HepG2 (cell line): Measurements from ENCODE around the gene PREX1. TPM values are rescaled to one million over a fixed set of nuclear protein-coding genes. Genes with fewer than 3 reads are reported as not detected.
A peak's percentile ranks its signal among the peaks of the same experiment; 100 is the strongest.

ENCODE experiments used
- ATAC-seq: fragments of 200-7000 bp; cut with Tn5 transposase; 3 replicates; pipeline ENCODE4 v1.9.1; 2020; ENCODE audit warnings: mild to moderate bottlenecking, moderate library complexity
- BruUV-seq: library from RNA; stranded (reverse); fragments of 400-500 nt; replicated peaks from 2 replicates; lab custom pipeline; 2021; lab: Mats Ljungman, UMichigan
- CTCF ChIA-PET: fragments of 300-600 bp; formaldehyde crosslinking; extraction: SDS; loops from one replicate; lab custom pipeline; 2021; ENCODE audit warnings: low total read pairs, inconsistent platforms, low intra/inter-chr PET ratio; lab: Yijun Ruan, JAX
- POLR2A ChIA-PET: fragments of 350-600 bp; sonication (Branson Sonifier 250); formaldehyde crosslinking; loops from one replicate; lab custom pipeline; 2020; ENCODE audit warnings: antibody characterized with exemption, inconsistent platforms; lab: Yijun Ruan, JAX
- DNase-seq: peaks from one replicate; pipeline ENCODE4 v3.0.0-alpha.2; 2015; ENCODE audit warnings: low spot score
- FAIRE-seq: peaks from 3 replicates; lab custom pipeline; 2011; peaks lifted over from hg19 to GRCh38; lab: Jason Lieb, UNC
- H2AFZ ChIP-seq: one replicate; pipeline ENCODE4 v1.6.1; 2011; ENCODE audit warnings: low read length, inconsistent platforms
- H3K27ac ChIP-seq: fragments of 300-600 bp; 3 replicates; pipeline ENCODE4 v1.8.0; 2011; ENCODE audit warnings: mixed run types, mild to moderate bottlenecking, mixed read lengths, low read length, inconsistent platforms; ENCODE audit not compliant: insufficient read depth; ENCODE audit errors: extremely low read length
- H3K27me3 ChIP-seq, 2 experiments: fragments of 200-600 bp in 1 of 2; 2 replicates in 1 of 2; 3 replicates in 1 of 2; pipeline versions ENCODE4 v1.6.0 to v1.8.0; 2011; ENCODE audit warnings: low read length in 2 of 2, mild to moderate bottlenecking in 2 of 2, moderate library complexity in 2 of 2, inconsistent platforms in 1 of 2; ENCODE audit not compliant: insufficient read depth in 2 of 2, control insufficient read depth in 1 of 2
- H3K36me3 ChIP-seq, 2 experiments: fragments of 200-600 bp in 1 of 2; replicated peaks in 1 of 2; 2 replicates in 1 of 2; 3 replicates in 1 of 2; pipeline versions ENCODE4 v1.5.1 to v1.8.0; 2011; ENCODE audit warnings: low read length in 2 of 2, inconsistent platforms in 1 of 2; ENCODE audit not compliant: insufficient read depth in 2 of 2, control insufficient read depth in 1 of 2
- H3K4me1 ChIP-seq: 2 replicates; pipeline ENCODE4 v1.5.1; 2012; ENCODE audit warnings: low read length, inconsistent platforms; ENCODE audit not compliant: insufficient read depth
- H3K4me2 ChIP-seq: 2 replicates; pipeline ENCODE4 v1.6.0; 2011; ENCODE audit warnings: low read depth, low read length, inconsistent platforms
- H3K4me3 ChIP-seq, 3 experiments: fragments of 200-600 bp in 1 of 3; sonication (generic), shearing (Covaris generic) in 1 of 3; replicated peaks in 1 of 3; 2 replicates each; pipeline ENCODE4 v1.5.1; 2011 to 2016; ENCODE audit warnings: low read length in 3 of 3, inconsistent platforms in 2 of 3, low read depth in 2 of 3, mild to moderate bottlenecking in 2 of 3, control low read depth in 1 of 3, mixed read lengths in 1 of 3; ENCODE audit not compliant: insufficient read depth in 1 of 3
- H3K79me2 ChIP-seq: one replicate; pipeline ENCODE4 v1.6.1; 2011; ENCODE audit warnings: low read length, inconsistent platforms; ENCODE audit not compliant: insufficient read depth
- H3K9ac ChIP-seq: 2 replicates; pipeline ENCODE4 v1.6.0; 2011; ENCODE audit warnings: mild to moderate bottlenecking, low read depth, low read length, inconsistent platforms; ENCODE audit not compliant: insufficient read depth
- H3K9me3 ChIP-seq: 2 replicates; pipeline ENCODE4 v1.5.1; 2012; ENCODE audit warnings: mild to moderate bottlenecking, low read length
- H4K20me1 ChIP-seq: 2 replicates; pipeline ENCODE4 v1.6.0; 2011; ENCODE audit warnings: inconsistent platforms, mild to moderate bottlenecking, low read length, moderate library complexity; ENCODE audit not compliant: insufficient read depth
- EED ChIP-seq: sonication (generic); formaldehyde crosslinking; IDR thresholded peaks from 2 replicates; pipeline ENCODE4 v1.5.0; 2020; ENCODE audit warnings: mild to moderate bottlenecking, missing genetic modification reagents
- FLYWCH1 ChIP-seq: sonication (generic); formaldehyde crosslinking; IDR thresholded peaks from 2 replicates; pipeline ENCODE4 v1.8.1; 2023; ENCODE audit warnings: mild to moderate bottlenecking, missing genetic modification reagents
- GATA4 ChIP-seq: sonication (generic); IDR thresholded peaks from 2 replicates; pipeline ENCODE4 v1.6.1; 2016; ENCODE audit warnings: antibody characterized with exemption, low read depth, borderline replicate concordance
- GPBP1L1 ChIP-seq: sonication (generic); formaldehyde crosslinking; IDR thresholded peaks from 2 replicates; pipeline ENCODE4 v1.5.0; 2020; ENCODE audit warnings: mild to moderate bottlenecking, missing genetic modification reagents
- HNRNPK ChIP-seq: fragments of 200-400 bp; formaldehyde crosslinking; IDR thresholded peaks from 2 replicates; pipeline ENCODE4 v1.6.1; 2018; ENCODE audit warnings: low read length, low read depth, moderate library complexity, mild to moderate bottlenecking; ENCODE audit not compliant: poor library complexity, severe bottlenecking
- MTA1 ChIP-seq: sonication (generic); formaldehyde crosslinking; IDR thresholded peaks from 2 replicates; pipeline ENCODE4 v1.4.0; 2020; ENCODE audit warnings: missing genetic modification reagents, mild to moderate bottlenecking, borderline replicate concordance
- ONECUT2 ChIP-seq: sonication (generic); formaldehyde crosslinking; IDR thresholded peaks from 2 replicates; pipeline ENCODE4 v1.4.0; 2020; ENCODE audit warnings: missing genetic modification reagents
- YEATS2 ChIP-seq: sonication (generic); formaldehyde crosslinking; IDR thresholded peaks from 2 replicates; pipeline ENCODE4 v1.4.0; 2020; ENCODE audit warnings: missing genetic modification reagents, borderline replicate concordance
- ZFP36L2 ChIP-seq: sonication (generic); formaldehyde crosslinking; IDR thresholded peaks from 2 replicates; pipeline ENCODE4 v1.4.0; 2020; ENCODE audit warnings: missing genetic modification reagents
- ZHX1 ChIP-seq: sonication (generic); formaldehyde crosslinking; IDR thresholded peaks from 2 replicates; pipeline ENCODE4 v1.8.1; 2022; ENCODE audit warnings: low read depth, mild to moderate bottlenecking, missing genetic modification reagents
- ZNF143 ChIP-seq: sonication (generic); formaldehyde crosslinking; IDR thresholded peaks from 2 replicates; pipeline ENCODE4 v1.4.0; 2020; ENCODE audit warnings: missing genetic modification reagents
- ZNF432 ChIP-seq: sonication (generic); formaldehyde crosslinking; IDR thresholded peaks from 2 replicates; pipeline ENCODE4 v1.5.0; 2020; ENCODE audit warnings: missing genetic modification reagents, mild to moderate bottlenecking, borderline replicate concordance
- ZNF572 ChIP-seq: sonication (generic); formaldehyde crosslinking; IDR thresholded peaks from 2 replicates; pipeline ENCODE4 v1.5.1; 2020; ENCODE audit warnings: mild to moderate bottlenecking, missing genetic modification reagents
- WGBS: methylation state at CpG from one replicate; pipeline ENCODE4 v1.1.6; 2017; ENCODE audit warnings: low lambda C conversion rate; 5-methylcytosine and 5-hydroxymethylcytosine counted together
- in situ Hi-C: cut with HindIII; loops from 2 replicates; pipeline ENCODE4 v1.10.0; 2017; ENCODE audit warnings: low pct_unique_long_range_greater_than_20kb; ENCODE audit not compliant: extremely low pct_ligation_motif_present
- intact Hi-C: fragments of 100-400 bp; cut with micrococcal nuclease; formaldehyde crosslinking; loops from one replicate; pipeline ENCODE4 v1.10.0; 2022; ENCODE audit not compliant: unreplicated experiment
- polyA plus RNA-seq, 8 experiments: library from polyadenylated mRNA; depleted of rRNA in 3 of 8; stranded (reverse) in 7 of 8; unstranded in 1 of 8; fragments of >200 nt; fragmentation: Illumina TruSeq in 4 of 8; extraction: Trizol in 4 of 8; gene quantifications; 2 replicates each; pipeline versions ENCODE4 v1.2.1 to v1.2.3, GENCODE V29; 2011 to 2016; ENCODE audit warnings: low read depth in 4 of 8, missing spikeins in 1 of 8, mixed read lengths in 1 of 8; ENCODE audit not compliant: insufficient read depth in 1 of 8
- total RNA-seq, 5 experiments: library from RNA; depleted of rRNA; stranded (reverse); fragments of >200 nt; fragmentation: Illumina TruSeq; extraction: Trizol; gene quantifications; 2 replicates each; pipeline ENCODE4 v1.2.3, GENCODE V29; 2016; ENCODE audit warnings: low read depth in 1 of 5

PREX1 gene
- total and polyA plus RNA-seq, 2 of the 13 experiments (the other 11 are each of a cell fraction or from before 2014, with no cell fraction given), result 0.02 to 0.04 TPM

- Histone ChIP-seq H3K79me2 (no peaks in the 10 kb centered on the region), H3K9me3 (no peaks in the 10 kb centered on the region), H3K27ac (no peak overlapping the region), H3K27me3 (peaks cover 0 to 12% of the 10 kb centered on the region in 2 experiments; a peak in 2 of 5 replicates), H3K4me2 (no peak overlapping the region), H3K36me3 (no peaks in the 10 kb centered on the region), H3K4me3 (no peak overlapping the region), H4K20me1 (no peaks in the 10 kb centered on the region), H2AFZ (no peak overlapping the region), H3K9ac (no peak overlapping the region), H3K4me1 (no peaks in the 10 kb centered on the region)
- CTCF ChIA-PET, result no interaction called here
- in situ Hi-C loops, result no loop called here
- TF ChIP-seq ZNF572 (CRISPR knock-in tag) (no peak), HNRNPK (peak; percentile 9), ZNF143 (CRISPR knock-in tag) (peak; percentile 42; the same call in 1 of the 2 replicates)
- ATAC-seq, result no peak
- BruUV-seq, result no TSS peak
- intact Hi-C loops, result no loop called here
- DNase-seq, result no peak
- POLR2A ChIA-PET, result no interaction called here
- 37% methylated on average over 11 of the region's 11 CpGs for WGBS
- FAIRE-seq, result no peak
Observed at GRCh38 chr20:48839154-48839917, 11.5 kb upstream of the PREX1 start.

- no peak for DNase-seq
- Histone ChIP-seq H3K4me2 (no peak overlapping the region), H3K79me2 (no peaks in the 10 kb centered on the region), H3K27ac (no peak overlapping the region)
- CTCF ChIA-PET, result no interaction called here
- no peak for ATAC-seq
- no peak for TF ChIP-seq YEATS2 (CRISPR knock-in tag)
- no peak for TF ChIP-seq ZHX1 (CRISPR knock-in tag)
- TF ChIP-seq ONECUT2 (CRISPR knock-in tag), result no peak
- no peak for TF ChIP-seq MTA1 (CRISPR knock-in tag)
- TF ChIP-seq FLYWCH1, result no peak
- no peak for TF ChIP-seq GATA4
- TF ChIP-seq GPBP1L1, result no peak
- no peak for TF ChIP-seq EED
- no peak for TF ChIP-seq ZFP36L2
- TF ChIP-seq ZNF432 (CRISPR knock-in tag), result no peak
- TF ChIP-seq, all 625 proteins: peak for 0
- in situ Hi-C loops (no loop called here), intact Hi-C loops (no loop called here)
- Histone ChIP-seq H3K27me3 (peaks cover 1 to 19% of the 10 kb centered on the region in 2 experiments; a peak in 2 of 5 replicates), H2AFZ (no peak overlapping the region), H3K4me3 (no peak overlapping the region), H4K20me1 (no peaks in the 10 kb centered on the region), H3K36me3 (no peaks in the 10 kb centered on the region), H3K4me1 (no peaks in the 10 kb centered on the region), H3K9ac (no peak overlapping the region), H3K9me3 (no peaks in the 10 kb centered on the region)
- BruUV-seq, result no TSS peak
- FAIRE-seq, result no peak
- 69% methylated on average over 3 of the region's 3 CpGs for WGBS
- POLR2A ChIA-PET, result no interaction called here
Observed at GRCh38 chr20:48837014-48837413, 9.2 kb upstream of the PREX1 start.
